H1 (cell line): ENCODE results near the gene PRKD3. TPM values are rescaled to one million over a fixed set of nuclear protein-coding genes. Genes with fewer than 3 reads are reported as not detected.

Experiments used
- CTCF ChIA-PET: fragments of 300-600 bp; sonication (Branson Sonifier 250); formaldehyde crosslinking; loops from one replicate; lab custom pipeline; 2021; ENCODE audit not compliant: partially characterized antibody; lab: Charles Lee
- POLR2A ChIA-PET: fragments of 300-600 bp; sonication (Branson Sonifier 250); formaldehyde crosslinking; loops from one replicate; lab custom pipeline; 2021; ENCODE audit warnings: inconsistent platforms; ENCODE audit not compliant: partially characterized antibody; lab: Charles Lee
- DNase-seq, 2 experiments: peaks; one replicate each; pipeline versions ENCODE4 v3.0.0 to v3.0.0-alpha.2; 2010 to 2022; ENCODE audit warnings: low spot score in 2 of 2, low read depth in 1 of 2, mixed read lengths in 1 of 2
- FAIRE-seq: peaks from 2 replicates; lab custom pipeline; 2011; peaks lifted over from hg19 to GRCh38; lab: Jason Lieb, UNC
- H2AFZ ChIP-seq: 2 replicates; pipeline ENCODE4 v1.8.1; 2012; ENCODE audit warnings: low read length, inconsistent platforms
- H2AK5ac ChIP-seq: 2 replicates; pipeline ENCODE4 v1.6.1; 2013; ENCODE audit warnings: low read depth, low read length
- H2BK120ac ChIP-seq: replicated peaks from 2 replicates; pipeline ENCODE3; 2013; ENCODE audit warnings: low read depth, low read length, inconsistent platforms
- H2BK12ac ChIP-seq: 2 replicates; pipeline ENCODE4 v1.6.1; 2013; ENCODE audit warnings: low read depth, low read length
- H2BK15ac ChIP-seq: 2 replicates; pipeline ENCODE4 v1.6.1; 2013; ENCODE audit warnings: low read length
- H2BK20ac ChIP-seq: 2 replicates; pipeline ENCODE4 v1.6.1; 2013; ENCODE audit warnings: low read length
- H2BK5ac ChIP-seq: 2 replicates; pipeline ENCODE4 v1.6.1; 2013; ENCODE audit warnings: low read depth, low read length
- H3K14ac ChIP-seq: 2 replicates; pipeline ENCODE4 v1.6.1; 2013; ENCODE audit warnings: inconsistent platforms; ENCODE audit not compliant: insufficient read length
- H3K18ac ChIP-seq: 2 replicates; pipeline ENCODE4 v1.6.1; 2013; ENCODE audit warnings: low read length; ENCODE audit errors: extremely low read depth
- H3K23ac ChIP-seq: 2 replicates; pipeline ENCODE4 v1.6.1; 2013; ENCODE audit warnings: inconsistent platforms; ENCODE audit not compliant: insufficient read length
- H3K23me2 ChIP-seq: 2 replicates; pipeline ENCODE4 v1.6.1; 2013; ENCODE audit warnings: low read depth, low read length
- H3K27ac ChIP-seq: 2 replicates; pipeline ENCODE4 v1.6.1; 2011; ENCODE audit warnings: low read depth, low read length, inconsistent platforms
- H3K27me3 ChIP-seq, 4 experiments: replicated peaks in 1 of 4; 1 replicate in 1 of 4; 2 replicates in 3 of 4; pipeline versions ENCODE4 v1.6.1 to v1.8.1; 2011 to 2013; ENCODE audit warnings: low read length in 3 of 4, mild to moderate bottlenecking in 3 of 4, inconsistent platforms in 2 of 4, mixed read lengths in 2 of 4, moderate library complexity in 1 of 4; ENCODE audit not compliant: control insufficient read depth in 3 of 4, insufficient read depth in 3 of 4; ENCODE audit errors: extremely low read depth in 1 of 4
- H3K36me3 ChIP-seq, 4 experiments: 2 replicates each; pipeline versions ENCODE4 v1.6.1 to v1.8.1; 2011 to 2013; ENCODE audit warnings: mild to moderate bottlenecking in 4 of 4, low read length in 3 of 4, moderate library complexity in 2 of 4, control low read depth in 1 of 4, inconsistent platforms in 1 of 4; ENCODE audit not compliant: insufficient read depth in 4 of 4, control insufficient read depth in 2 of 4
- H3K4ac ChIP-seq: replicated peaks from 2 replicates; pipeline ENCODE3; 2013; ENCODE audit warnings: low read length, low read depth, mixed read lengths, inconsistent platforms; ENCODE audit not compliant: insufficient read length
- H3K4me1 ChIP-seq, 4 experiments: replicated peaks in 1 of 4; 1 replicate in 1 of 4; 2 replicates in 3 of 4; pipeline versions ENCODE4 v1.6.1 to v1.8.1; 2011 to 2013; ENCODE audit warnings: low read length in 3 of 4, inconsistent platforms in 2 of 4, mixed read lengths in 1 of 4; ENCODE audit not compliant: insufficient read depth in 4 of 4, control insufficient read depth in 3 of 4
- H3K4me2 ChIP-seq, 2 experiments: 2 replicates each; pipeline versions ENCODE4 v1.6.1 to v1.8.1; 2011 to 2013; ENCODE audit warnings: low read depth in 2 of 2, low read length in 2 of 2, control low read depth in 1 of 2, inconsistent platforms in 1 of 2, mild to moderate bottlenecking in 1 of 2; ENCODE audit not compliant: insufficient read depth in 1 of 2
- H3K4me3 ChIP-seq, 4 experiments: fragments of 200-600, 300-600 bp in 1 of 4; sonication (generic), shearing (Covaris generic), sonication (Bioruptor Twin) in 1 of 4; 2 replicates each; pipeline versions ENCODE4 v1.5.1 to v1.8.1; 2011 to 2016; ENCODE audit warnings: low read length in 4 of 4, low read depth in 3 of 4, control low read depth in 2 of 4, inconsistent platforms in 2 of 4, mild to moderate bottlenecking in 2 of 4, mixed read lengths in 1 of 4, moderate library complexity in 1 of 4; ENCODE audit not compliant: insufficient read depth in 2 of 4; ENCODE audit errors: extremely low read depth in 1 of 4
- H3K56ac ChIP-seq: replicated peaks from 2 replicates; pipeline ENCODE3; 2013; ENCODE audit warnings: low read depth, mild to moderate bottlenecking, mixed read lengths, low read length, inconsistent platforms; ENCODE audit not compliant: insufficient read length
- H3K79me1 ChIP-seq: 2 replicates; pipeline ENCODE4 v1.6.1; 2013; ENCODE audit warnings: low read depth, low read length, control low read depth
- H3K79me2 ChIP-seq, 2 experiments: 2 replicates each; pipeline versions ENCODE4 v1.6.1 to v1.8.1; 2012 to 2013; ENCODE audit warnings: low read length in 2 of 2, mild to moderate bottlenecking in 2 of 2, inconsistent platforms in 1 of 2; ENCODE audit not compliant: insufficient read depth in 2 of 2, control insufficient read depth in 1 of 2
- H3K9ac ChIP-seq, 4 experiments: replicated peaks in 1 of 4; 1 replicate in 1 of 4; 2 replicates in 3 of 4; pipeline versions ENCODE4 v1.6.1 to v1.8.1; 2011 to 2013; ENCODE audit warnings: low read depth in 3 of 4, low read length in 3 of 4, control low read depth in 2 of 4, mild to moderate bottlenecking in 2 of 4, moderate library complexity in 2 of 4, inconsistent platforms in 1 of 4; ENCODE audit errors: extremely low read depth in 1 of 4
- H3K9me3 ChIP-seq, 2 experiments: 2 replicates each; pipeline versions ENCODE4 v1.6.1 to v1.8.1; 2012 to 2013; ENCODE audit warnings: mild to moderate bottlenecking in 2 of 2, moderate library complexity in 2 of 2, control low read depth in 1 of 2, inconsistent platforms in 1 of 2, low read depth in 1 of 2, low read length in 1 of 2, mixed read lengths in 1 of 2; ENCODE audit not compliant: insufficient read depth in 2 of 2
- H4K20me1 ChIP-seq, 2 experiments: replicated peaks in 1 of 2; 2 replicates each; pipeline versions ENCODE3 to v1.8.1; 2011 to 2013; ENCODE audit warnings: inconsistent platforms in 2 of 2, low read length in 2 of 2, mild to moderate bottlenecking in 1 of 2; ENCODE audit not compliant: insufficient read depth in 2 of 2, control insufficient read depth in 1 of 2
- H4K5ac ChIP-seq: 2 replicates; pipeline ENCODE4 v1.6.1; 2013; ENCODE audit warnings: low read length, low read depth, mixed read lengths, inconsistent platforms; ENCODE audit not compliant: insufficient read length
- H4K8ac ChIP-seq: 2 replicates; pipeline ENCODE4 v1.8.0; 2013; ENCODE audit warnings: mild to moderate bottlenecking, moderate library complexity, low read length, inconsistent platforms; ENCODE audit not compliant: insufficient read depth; ENCODE audit errors: extremely low read depth
- H4K91ac ChIP-seq: replicated peaks from 2 replicates; pipeline ENCODE3; 2013; ENCODE audit warnings: low read length, mixed read lengths, inconsistent platforms; ENCODE audit not compliant: insufficient read length
- RAD21 ChIP-seq, 2 experiments: IDR thresholded peaks in 1 of 2; conservative IDR thresholded peaks in 1 of 2; 2 replicates each; pipeline ENCODE4 v1.6.1; 2011; ENCODE audit warnings: low read depth in 2 of 2, low read length in 2 of 2, improper control_type of control experiment in 1 of 2, inconsistent platforms in 1 of 2, mild to moderate bottlenecking in 1 of 2, moderate library complexity in 1 of 2
- YY1 ChIP-seq: IDR thresholded peaks from 2 replicates; pipeline ENCODE4 v1.6.1; 2011; ENCODE audit warnings: low read depth, mild to moderate bottlenecking, low read length
- WGBS, 2 experiments: shearing (Covaris generic) in 1 of 2; methylation state at CpG; one replicate each; pipeline versions ENCODE4 v1.1.6 to v1.1.7; 2013 to 2015; ENCODE audit warnings: low lambda C conversion rate in 2 of 2, mixed read lengths in 2 of 2, inconsistent platforms in 1 of 2, low coverage in 1 of 2, missing lambda C conversion rate in 1 of 2; ENCODE audit not compliant: insufficient replicate concordance in 2 of 2, insufficient coverage in 1 of 2, insufficient read length in 1 of 2; ENCODE audit errors: extremely low coverage in 1 of 2, missing lambda C conversion rate in 1 of 2; 5-methylcytosine and 5-hydroxymethylcytosine counted together
- polyA plus RNA-seq, 7 experiments: library from polyadenylated mRNA; depleted of rRNA in 3 of 7; stranded (reverse) in 5 of 7; unstranded in 2 of 7; fragments of >200 nt in 5 of 7; fragments of 200-250 nt in 2 of 7; gene quantifications; 1 replicate in 5 of 7; 2 replicates in 1 of 7; 4 replicates in 1 of 7; pipeline versions ENCODE4 v1.2.1 to v1.2.3, GENCODE V29; 2011 to 2013; ENCODE audit warnings: missing spikeins in 2 of 7, mixed read lengths in 2 of 7
- total RNA-seq: library from RNA; stranded (reverse); fragmentation: NEBNext Ultra II Directional; extraction: Animal tissue kit (Norgen Biotek cat#: 25700); gene quantifications from 2 replicates; pipeline ENCODE4 v1.2.1, GENCODE V29; 2021
- TF ChIP-seq, protein P1 (sequence below), 3 experiments: IDR thresholded peaks; 1 replicate in 2 of 3; 2 replicates in 1 of 3; pipeline versions ENCODE4 v1.5.1 to v1.6.1; 2011; ENCODE audit warnings: low read length in 3 of 3, mild to moderate bottlenecking in 3 of 3, inconsistent platforms in 2 of 3, low read depth in 1 of 3, moderate library complexity in 1 of 3; ENCODE audit not compliant: insufficient read depth in 1 of 3; ENCODE audit errors: control extremely low read depth in 1 of 3

The PRKD3 gene
- total and polyA plus RNA-seq, 2 of the 8 experiments (the other 6 are each of a cell fraction or from before 2014, with no cell fraction given), result 12.0 to 63.3 TPM

DNA sequence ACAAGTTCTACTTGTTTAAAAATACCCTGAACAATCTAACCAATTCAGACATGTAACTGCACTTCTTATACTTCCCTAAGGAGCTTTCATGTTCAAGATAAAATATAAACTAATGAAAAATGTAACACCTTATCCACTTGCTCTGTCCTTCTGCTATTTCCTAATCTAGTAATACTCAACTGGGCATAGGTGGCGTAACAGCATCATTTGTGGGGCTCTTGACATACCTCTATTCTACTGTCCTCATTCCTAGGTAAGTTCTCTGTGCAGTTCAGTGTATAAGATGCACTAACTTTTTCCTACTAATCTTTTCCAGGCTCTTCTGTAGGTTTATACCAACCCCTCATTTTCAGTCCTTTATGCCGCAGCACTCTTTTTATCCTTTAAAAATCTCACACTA, 36.7 kb downstream of the PRKD3 start:
- DNase-seq, result no peak
- H2BK5ac ChIP-seq, result no peak overlapping the region
- no peaks in the 10 kb centered on the region for H3K4me1 ChIP-seq

More for the DNA sequence above, 36.7 kb downstream of the PRKD3 start:
- H2BK20ac ChIP-seq, result no peak overlapping the region
- H4K8ac ChIP-seq, result no peak overlapping the region
- H3K4me2 ChIP-seq, result no peak overlapping the region
- no peaks in the 10 kb centered on the region for H3K79me2 ChIP-seq
- no peak overlapping the region for H3K9ac ChIP-seq
- TF ChIP-seq RAD21 (IDR thresholded peaks at IDR 0.05 in 1 of 2, conservative IDR thresholded peaks at IDR 0.05 in 1 of 2; ENCODE audit: low read depth in 2 of 2, low read length in 2 of 2) (peak; percentile 57 to 66), YY1 (no peak)
- TF ChIP-seq, protein P1, sequence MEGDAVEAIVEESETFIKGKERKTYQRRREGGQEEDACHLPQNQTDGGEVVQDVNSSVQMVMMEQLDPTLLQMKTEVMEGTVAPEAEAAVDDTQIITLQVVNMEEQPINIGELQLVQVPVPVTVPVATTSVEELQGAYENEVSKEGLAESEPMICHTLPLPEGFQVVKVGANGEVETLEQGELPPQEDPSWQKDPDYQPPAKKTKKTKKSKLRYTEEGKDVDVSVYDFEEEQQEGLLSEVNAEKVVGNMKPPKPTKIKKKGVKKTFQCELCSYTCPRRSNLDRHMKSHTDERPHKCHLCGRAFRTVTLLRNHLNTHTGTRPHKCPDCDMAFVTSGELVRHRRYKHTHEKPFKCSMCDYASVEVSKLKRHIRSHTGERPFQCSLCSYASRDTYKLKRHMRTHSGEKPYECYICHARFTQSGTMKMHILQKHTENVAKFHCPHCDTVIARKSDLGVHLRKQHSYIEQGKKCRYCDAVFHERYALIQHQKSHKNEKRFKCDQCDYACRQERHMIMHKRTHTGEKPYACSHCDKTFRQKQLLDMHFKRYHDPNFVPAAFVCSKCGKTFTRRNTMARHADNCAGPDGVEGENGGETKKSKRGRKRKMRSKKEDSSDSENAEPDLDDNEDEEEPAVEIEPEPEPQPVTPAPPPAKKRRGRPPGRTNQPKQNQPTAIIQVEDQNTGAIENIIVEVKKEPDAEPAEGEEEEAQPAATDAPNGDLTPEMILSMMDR (IDR thresholded peaks at IDR 0.05; ENCODE audit: control extremely low read depth in 1 of 3, insufficient read depth in 1 of 3, low read depth in 1 of 3, low read length in 3 of 3), result peak in 2 of 3 experiments; percentile 21 to 41; a peak in 2 of 4 replicates
- ChIA-PET POLR2A (no interaction called here), CTCF (interaction anchor here (1.5 kb wide), 1 partner anchor 127 kb away, joined by 4 read pairs; no protein-coding TSS in a partner anchor)
- no peak overlapping the region for H3K14ac ChIP-seq
- H4K5ac ChIP-seq, result no peak overlapping the region
- H3K4me3 ChIP-seq, result no peak overlapping the region
- H4K91ac ChIP-seq, result no peak overlapping the region
- H2BK15ac ChIP-seq, result no peak overlapping the region
- no peak for FAIRE-seq
- no peak overlapping the region for H3K18ac ChIP-seq
- H3K23me2 ChIP-seq, result no peaks in the 10 kb centered on the region
- no peak overlapping the region for H3K27ac ChIP-seq
- no peak overlapping the region for H2BK12ac ChIP-seq
- H3K9me3 ChIP-seq, result no peaks in the 10 kb centered on the region
- H3K56ac ChIP-seq, result no peak overlapping the region
- no peaks in the 10 kb centered on the region for H4K20me1 ChIP-seq
- no peak overlapping the region for H3K23ac ChIP-seq
- H2AK5ac ChIP-seq, result no peak overlapping the region
- H3K4ac ChIP-seq, result no peak overlapping the region
- WGBS, 2 experiments, result 95% methylated on average over 2 of the region's 2 CpGs; no CpG with 5 or more reads in 1 of the 2 experiments
- no peak overlapping the region for H2AFZ ChIP-seq
- peaks cover 0 to 45% (median 13%) of the 10 kb centered on the region in 4 experiments; a peak in 7 of 8 replicates for H3K36me3 ChIP-seq
- no peak overlapping the region for H2BK120ac ChIP-seq
- H3K27me3 ChIP-seq, result no peaks in the 10 kb centered on the region
- no peaks in the 10 kb centered on the region for H3K79me1 ChIP-seq
